ENCODE measurements around the gene KCNE4. TPM values are rescaled to one million over a fixed set of nuclear protein-coding genes. Genes with fewer than 3 reads are reported as not detected.

Gene KCNE4
- total RNA-seq, 1 experiment from 2014 or later = not detected

GRCh38 chr2:223008162-223008561 lies 43.8 kb upstream of the KCNE4 start:
- no peak overlapping the region for H3K27ac Mint-ChIP-seq (ENCODE audit: unreplicated experiment)
- no peak overlapping the region for H3K4me3 Mint-ChIP-seq (ENCODE audit: low read depth, unreplicated experiment)
- no peaks in the 10 kb centered on the region for H3K4me1 Mint-ChIP-seq (ENCODE audit: low read depth, unreplicated experiment)

GRCh38 chr2:223008956-223009355 lies 43.0 kb upstream of the KCNE4 start:
- Mint-ChIP-seq H3K4me3 (ENCODE audit: low read depth, unreplicated experiment) (no peak overlapping the region), H3K9me3 (ENCODE audit: low read depth, unreplicated experiment) (peaks cover 5% of the 10 kb centered on the region)

More at GRCh38 chr2:223008162-223008561, 43.8 kb upstream of the KCNE4 start:
- intact Hi-C loops (cut with micrococcal nuclease; ENCODE audit: unreplicated experiment) = no loop called here
- Mint-ChIP-seq H3K36me3 (ENCODE audit: insufficient read depth, unreplicated experiment) (no peaks in the 10 kb centered on the region), H3K27me3 (ENCODE audit: unreplicated experiment) (peaks cover 7% of the 10 kb centered on the region), H3K9me3 (ENCODE audit: low read depth, unreplicated experiment) (peaks cover 3% of the 10 kb centered on the region)
- CTCF ChIA-PET = no interaction called here
- TF ChIP-seq, protein P1, sequence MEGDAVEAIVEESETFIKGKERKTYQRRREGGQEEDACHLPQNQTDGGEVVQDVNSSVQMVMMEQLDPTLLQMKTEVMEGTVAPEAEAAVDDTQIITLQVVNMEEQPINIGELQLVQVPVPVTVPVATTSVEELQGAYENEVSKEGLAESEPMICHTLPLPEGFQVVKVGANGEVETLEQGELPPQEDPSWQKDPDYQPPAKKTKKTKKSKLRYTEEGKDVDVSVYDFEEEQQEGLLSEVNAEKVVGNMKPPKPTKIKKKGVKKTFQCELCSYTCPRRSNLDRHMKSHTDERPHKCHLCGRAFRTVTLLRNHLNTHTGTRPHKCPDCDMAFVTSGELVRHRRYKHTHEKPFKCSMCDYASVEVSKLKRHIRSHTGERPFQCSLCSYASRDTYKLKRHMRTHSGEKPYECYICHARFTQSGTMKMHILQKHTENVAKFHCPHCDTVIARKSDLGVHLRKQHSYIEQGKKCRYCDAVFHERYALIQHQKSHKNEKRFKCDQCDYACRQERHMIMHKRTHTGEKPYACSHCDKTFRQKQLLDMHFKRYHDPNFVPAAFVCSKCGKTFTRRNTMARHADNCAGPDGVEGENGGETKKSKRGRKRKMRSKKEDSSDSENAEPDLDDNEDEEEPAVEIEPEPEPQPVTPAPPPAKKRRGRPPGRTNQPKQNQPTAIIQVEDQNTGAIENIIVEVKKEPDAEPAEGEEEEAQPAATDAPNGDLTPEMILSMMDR (IDR thresholded peaks at IDR 0.05; ENCODE audit: unreplicated experiment) = no peak
- no TSS peak for BruUV-seq (replicated peaks)
- DNase-seq = no peak

GRCh38 chr2:223010641-223011040 lies 41.3 kb upstream of the KCNE4 start:
- intact Hi-C loops (cut with micrococcal nuclease; ENCODE audit: unreplicated experiment) = no loop called here
- Mint-ChIP-seq H3K9me3 (ENCODE audit: low read depth, unreplicated experiment) (peaks cover 7% of the 10 kb centered on the region), H3K27ac (ENCODE audit: unreplicated experiment) (no peak overlapping the region), H3K27me3 (ENCODE audit: unreplicated experiment) (peaks cover 15% of the 10 kb centered on the region), H3K4me1 (ENCODE audit: low read depth, unreplicated experiment) (no peaks in the 10 kb centered on the region), H3K36me3 (ENCODE audit: insufficient read depth, unreplicated experiment) (no peaks in the 10 kb centered on the region), H3K4me3 (ENCODE audit: low read depth, unreplicated experiment) (no peak overlapping the region)
- TF ChIP-seq, protein P1 (IDR thresholded peaks at IDR 0.05; ENCODE audit: unreplicated experiment) = no peak
- BruUV-seq (replicated peaks) = no TSS peak
- no peak for DNase-seq
- CTCF ChIA-PET = no interaction called here

More at GRCh38 chr2:223008956-223009355, 43.0 kb upstream of the KCNE4 start:
- Mint-ChIP-seq H3K27ac (ENCODE audit: unreplicated experiment) (no peak overlapping the region), H3K27me3 (ENCODE audit: unreplicated experiment) (peaks cover 15% of the 10 kb centered on the region), H3K36me3 (ENCODE audit: insufficient read depth, unreplicated experiment) (no peaks in the 10 kb centered on the region), H3K4me1 (ENCODE audit: low read depth, unreplicated experiment) (no peaks in the 10 kb centered on the region)
- intact Hi-C loops (cut with micrococcal nuclease; ENCODE audit: unreplicated experiment) = no loop called here
- TF ChIP-seq, protein P1 (IDR thresholded peaks at IDR 0.05; ENCODE audit: unreplicated experiment) = no peak
- DNase-seq = no peak
- BruUV-seq (replicated peaks) = no TSS peak
- CTCF ChIA-PET = interaction anchor here (1.0 kb wide), 1 partner anchor 17 kb away, joined by 3 read pairs; no protein-coding TSS in a partner anchor

DNA sequence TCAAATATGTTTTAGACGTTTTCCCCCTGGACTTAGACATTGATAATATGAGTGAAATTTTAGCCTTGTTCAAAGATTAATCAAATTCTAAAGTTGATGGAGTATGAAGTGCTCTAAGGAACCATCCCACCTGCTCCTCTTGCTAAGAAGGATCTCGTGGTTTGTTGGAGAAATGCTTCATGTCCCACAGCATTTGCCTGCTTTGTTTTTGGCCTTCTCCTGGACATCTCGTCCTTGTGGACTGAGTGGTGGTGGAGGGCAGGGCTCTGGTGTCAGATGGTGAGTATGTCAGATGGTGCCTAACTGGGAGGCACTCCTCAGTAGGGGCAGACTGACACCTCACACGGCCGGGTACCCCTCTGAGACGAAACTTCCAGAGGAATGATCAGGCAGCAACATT lies 39.7 kb upstream of the KCNE4 start:
- Mint-ChIP-seq H3K9me3 (ENCODE audit: low read depth, unreplicated experiment) (peaks cover 7% of the 10 kb centered on the region), H3K4me1 (ENCODE audit: low read depth, unreplicated experiment) (no peaks in the 10 kb centered on the region), H3K27me3 (ENCODE audit: unreplicated experiment) (peaks cover 15% of the 10 kb centered on the region), H3K27ac (ENCODE audit: unreplicated experiment) (no peak overlapping the region), H3K36me3 (ENCODE audit: insufficient read depth, unreplicated experiment) (no peaks in the 10 kb centered on the region), H3K4me3 (ENCODE audit: low read depth, unreplicated experiment) (no peak overlapping the region)
- intact Hi-C loops (cut with micrococcal nuclease; ENCODE audit: unreplicated experiment) = no loop called here
- CTCF ChIA-PET = no interaction called here
- no peak for DNase-seq
- no TSS peak for BruUV-seq (replicated peaks)
- TF ChIP-seq, protein P1 (IDR thresholded peaks at IDR 0.05; ENCODE audit: unreplicated experiment) = no peak

Measured in Calu3 (cell line).